ENCODE results near the gene EFEMP1.

EFEMP1 gene

GRCh38 chr2:55894720-55895119 lies 28.9 kb downstream of the EFEMP1 start:
- DNase-seq, result no peak

- DNase-seq, result no peak
Measured at GRCh38 chr2:55891671-55892094, 31.9 kb downstream of the EFEMP1 start.

- DNase-seq, result no peak
Measured at GRCh38 chr2:55888936-55889335, 34.6 kb downstream of the EFEMP1 start.

GRCh38 chr2:55887901-55888624 lies 35.5 kb downstream of the EFEMP1 start:
- DNase-seq, result no peak

GRCh38 chr2:55887351-55887750 lies 36.2 kb downstream of the EFEMP1 start:
- no peak for DNase-seq

GRCh38 chr2:55885944-55886281 lies 37.7 kb downstream of the EFEMP1 start:
- DNase-seq, result no peak

- DNase-seq, result no peak
Measured at GRCh38 chr2:55885127-55885943, 38.2 kb downstream of the EFEMP1 start.

GRCh38 chr2:55883829-55884228 lies 39.8 kb downstream of the EFEMP1 start:
- DNase-seq, result no peak

GRCh38 chr2:55883357-55883756 lies 40.2 kb downstream of the EFEMP1 start:
- DNase-seq, result no peak

- DNase-seq, result no peak
Measured at GRCh38 chr2:55882954-55883353, 40.6 kb downstream of the EFEMP1 start.

GRCh38 chr2:55880416-55881143 lies 43.0 kb downstream of the EFEMP1 start:
- DNase-seq, result no peak

GRCh38 chr2:55879976-55880375 lies 43.6 kb downstream of the EFEMP1 start:
- DNase-seq, result no peak

GRCh38 chr2:55877087-55877436 lies 46.5 kb downstream of the EFEMP1 start:
- DNase-seq, result no peak

- no peak for DNase-seq
Measured at GRCh38 chr2:55876429-55877086, 47.0 kb downstream of the EFEMP1 start.

GRCh38 chr2:55875434-55876135 lies 48.0 kb downstream of the EFEMP1 start:
- DNase-seq, result no peak

GRCh38 chr2:55874338-55874737 lies 49.2 kb downstream of the EFEMP1 start:
- no peak for DNase-seq

- DNase-seq, result no peak
Measured at GRCh38 chr2:55871637-55872036, 51.9 kb downstream of the EFEMP1 start.

GRCh38 chr2:55869637-55870325 lies 53.8 kb downstream of the EFEMP1 start:
- no peak for DNase-seq

- DNase-seq, result no peak
Measured at GRCh38 chr2:55865096-55865835, 58.3 kb downstream of the EFEMP1 start.

- DNase-seq, result no peak
Measured at GRCh38 chr2:55864351-55865084, 59.1 kb downstream of the EFEMP1 start.
